Hypothalamus (tissue), 51 donors: ENCODE measurements around the gene CYP4F11.
"Not testable (repeated sequence)": the region's sequence is repeated elsewhere in the genome, so short reads cannot be mapped to it uniquely, and the experiment has no call there.

Experiments
- DNase-seq, 51 donors: peaks; one replicate each; lab custom pipeline; 2025; lab: John Stamatoyannopoulos, UW

Gene CYP4F11

GRCh38 chr19:15885167-15885566, 49.2 kb downstream of the CYP4F11 start:
- DNase-seq: no peak

- DNase-seq: not testable (repeated sequence)
These were observed 51.0 kb downstream of the CYP4F11 start for GRCh38 chr19:15883329-15883728.

- DNase-seq: no peak
These were observed 59.4 kb downstream of the CYP4F11 start for GRCh38 chr19:15874821-15875474.

GRCh38 chr19:15873771-15874170, 60.6 kb downstream of the CYP4F11 start:
- not testable (repeated sequence) for DNase-seq

- no peak for DNase-seq
These were observed 62.8 kb downstream of the CYP4F11 start for GRCh38 chr19:15871570-15871969.

GRCh38 chr19:15869873-15870272, 64.5 kb downstream of the CYP4F11 start:
- DNase-seq: no peak

GRCh38 chr19:15869109-15869555, 65.2 kb downstream of the CYP4F11 start:
- peak in 15 of 51 donors; percentile 0 to 21 (median 5) for DNase-seq

GRCh38 chr19:15866636-15867035, 67.7 kb downstream of the CYP4F11 start:
- DNase-seq: no peak

GRCh38 chr19:15864824-15865223, 69.5 kb downstream of the CYP4F11 start:
- no peak for DNase-seq

- no peak for DNase-seq
These were observed 71.1 kb downstream of the CYP4F11 start for GRCh38 chr19:15863272-15863671.

- DNase-seq: no peak
These were observed 71.9 kb downstream of the CYP4F11 start for GRCh38 chr19:15862444-15862843.
